Activated effector memory CD4-positive, alpha-beta T cell treated with anti-CD3 and anti-CD28 coated beads, Interleukin-2, amount 50 U/mL, for 16 hours (primary cell): ENCODE measurements around the gene CCL5.
"Not testable (repeated sequence)": the region's sequence is repeated elsewhere in the genome, so short reads cannot be mapped to it uniquely, and the experiment has no call there.

Experiments
- DNase-seq: peaks from one replicate; pipeline ENCODE4 v3.0.0-alpha.2; 2020

CCL5 gene

DNA sequence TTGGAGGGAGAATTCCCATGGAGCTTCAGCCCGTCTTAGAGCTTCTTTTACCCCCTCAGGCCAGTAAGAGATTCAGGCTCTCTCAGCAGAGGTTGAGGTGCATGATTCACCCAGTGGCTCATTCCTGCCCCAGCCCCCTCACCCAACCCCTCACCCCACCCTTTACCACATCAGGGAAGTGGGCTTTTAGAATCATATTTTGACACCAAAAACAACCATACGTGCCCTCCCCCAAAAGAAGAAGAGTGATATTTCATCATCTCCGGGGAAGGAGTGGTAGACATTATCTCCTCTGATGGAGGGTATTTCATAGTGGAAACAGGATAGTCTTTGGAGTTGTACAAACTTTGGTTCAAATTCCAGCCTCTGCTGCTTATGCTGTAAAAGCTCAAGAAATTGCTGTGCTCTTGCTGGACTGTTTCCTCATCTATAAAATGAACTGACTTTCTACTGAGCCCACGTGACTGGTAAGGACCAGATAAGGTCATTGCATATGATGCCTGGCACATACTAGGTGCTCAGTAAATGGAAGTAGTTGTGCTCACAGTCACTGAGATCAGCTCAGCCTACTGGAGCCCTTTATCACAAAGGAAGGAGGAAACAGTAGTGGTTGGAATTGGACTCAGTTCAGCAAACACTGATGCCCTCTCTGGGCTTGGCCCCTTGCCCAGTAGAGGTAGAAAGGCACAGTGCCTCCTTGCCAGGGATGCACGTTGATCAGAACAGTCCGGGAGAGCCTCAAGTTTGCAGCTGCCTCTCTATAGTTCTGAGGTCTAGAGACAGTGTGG is 18.3 kb upstream of the CCL5 start:
- DNase-seq = no peak

- not testable (repeated sequence) for DNase-seq
Measured at GRCh38 chr17:35897772-35898171, 17.6 kb upstream of the CCL5 start.

- DNase-seq = no peak
Measured at GRCh38 chr17:35895636-35896587, 15.8 kb upstream of the CCL5 start.

DNA sequence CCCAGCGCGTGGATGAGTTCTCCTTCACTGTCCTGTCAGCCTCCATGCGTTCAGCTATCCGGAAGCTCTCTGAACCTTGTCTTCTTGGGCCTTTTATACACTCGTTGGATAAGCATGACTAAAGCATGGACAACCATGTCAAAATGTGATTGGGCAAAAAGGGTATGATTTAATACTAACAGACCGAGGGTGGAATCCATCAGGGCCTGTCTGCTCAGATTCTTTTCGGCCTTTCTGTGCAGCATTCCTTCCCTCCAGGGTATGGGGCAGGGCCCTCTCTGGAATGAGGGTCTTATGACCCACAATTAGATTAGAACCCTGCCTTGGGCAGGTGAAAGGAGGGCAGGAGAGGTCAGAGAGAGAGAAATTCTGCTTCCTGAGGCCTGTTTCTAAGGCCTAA is 14.0 kb upstream of the CCL5 start:
- no peak for DNase-seq

DNA sequence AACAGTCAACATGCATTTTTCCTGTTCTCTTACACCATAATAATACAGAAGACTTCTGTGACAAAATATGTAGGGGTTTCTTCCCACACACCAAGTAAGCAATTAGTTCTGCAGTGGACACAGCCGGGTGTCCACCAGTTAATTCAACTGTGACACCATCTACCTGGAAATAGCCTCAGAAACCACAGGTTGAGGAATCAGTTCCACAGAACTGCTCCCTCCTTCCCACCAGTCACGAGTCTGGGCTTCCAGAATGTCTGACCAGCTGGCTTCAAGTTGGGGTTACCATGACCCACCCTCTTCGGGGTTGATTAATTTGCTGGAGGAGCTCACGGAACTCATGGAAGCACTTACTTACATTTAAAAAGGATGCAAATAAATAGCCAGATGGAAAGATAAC is 13.6 kb upstream of the CCL5 start:
- DNase-seq = no peak

- peak; percentile 80 for DNase-seq
Measured at GRCh38 chr17:35892091-35893035, 12.2 kb upstream of the CCL5 start.

DNA sequence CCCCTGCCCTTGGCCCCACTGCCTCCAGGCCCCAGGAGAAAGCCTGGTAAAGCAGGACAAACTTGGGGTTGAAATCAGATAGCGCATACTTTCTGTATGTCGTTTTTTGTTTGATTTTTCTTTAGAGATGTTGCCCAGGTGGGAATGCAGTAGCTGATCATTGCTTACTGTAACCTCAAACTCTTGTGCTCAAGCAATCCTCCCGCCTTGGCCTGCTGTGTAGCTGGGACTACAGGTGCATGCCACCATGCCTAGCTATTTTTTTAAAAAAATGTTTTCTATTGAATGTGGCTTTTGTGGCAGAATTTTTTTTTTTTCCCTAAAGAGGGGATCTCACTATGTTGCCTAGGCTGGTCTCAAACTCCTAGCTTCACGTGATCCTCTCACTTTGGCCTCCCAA is 11.1 kb upstream of the CCL5 start:
- DNase-seq = no peak

GRCh38 chr17:35890774-35891155 is 10.6 kb upstream of the CCL5 start:
- DNase-seq = peak; percentile 66

DNA sequence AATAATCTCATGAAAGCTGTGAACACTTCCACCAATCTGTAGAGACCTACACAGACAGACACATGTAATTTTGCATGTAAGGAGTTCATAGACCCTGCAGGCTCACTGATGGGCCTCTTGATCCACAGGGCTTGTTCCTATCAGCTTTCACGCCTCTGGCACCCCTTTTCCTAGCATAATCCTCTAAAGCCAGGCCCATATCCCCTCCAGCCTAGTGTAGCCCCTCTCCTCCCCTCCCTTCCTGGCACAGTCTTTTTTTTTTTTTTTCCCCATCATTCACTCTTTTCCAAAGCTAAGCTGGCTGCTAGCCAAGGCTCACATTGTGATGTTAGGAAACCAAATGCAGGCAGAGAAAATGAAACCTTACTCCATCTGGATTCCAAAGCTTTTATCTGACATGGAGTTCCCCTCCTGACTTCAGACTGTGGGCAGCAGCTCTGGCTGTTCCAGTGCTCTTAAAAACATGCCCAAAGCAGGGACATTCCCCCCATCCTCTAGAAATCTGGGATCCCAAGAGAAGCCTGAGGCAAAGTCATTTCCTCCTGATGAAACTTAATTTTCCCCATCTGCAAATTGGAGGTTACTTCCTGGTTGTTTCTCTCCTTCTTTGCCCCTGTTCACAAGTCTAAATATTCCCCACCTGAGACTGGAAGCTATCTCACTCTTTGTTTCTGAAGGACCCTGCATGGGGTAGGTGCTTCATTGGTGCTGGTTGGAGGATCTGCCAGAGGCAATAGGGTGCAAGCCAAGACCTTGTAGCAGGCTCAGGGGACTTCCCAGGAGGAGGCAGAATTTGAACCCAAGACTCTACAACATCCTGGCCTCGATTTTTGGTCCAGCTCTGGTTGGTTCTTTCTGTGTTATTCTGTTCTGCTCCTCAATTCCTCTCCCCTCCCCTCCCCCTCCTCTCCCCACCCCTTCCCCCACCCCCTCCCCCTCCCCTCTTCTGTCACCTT is 9.9 kb upstream of the CCL5 start:
- DNase-seq = no peak

GRCh38 chr17:35889241-35889640 is 9.1 kb upstream of the CCL5 start:
- DNase-seq = no peak

DNA sequence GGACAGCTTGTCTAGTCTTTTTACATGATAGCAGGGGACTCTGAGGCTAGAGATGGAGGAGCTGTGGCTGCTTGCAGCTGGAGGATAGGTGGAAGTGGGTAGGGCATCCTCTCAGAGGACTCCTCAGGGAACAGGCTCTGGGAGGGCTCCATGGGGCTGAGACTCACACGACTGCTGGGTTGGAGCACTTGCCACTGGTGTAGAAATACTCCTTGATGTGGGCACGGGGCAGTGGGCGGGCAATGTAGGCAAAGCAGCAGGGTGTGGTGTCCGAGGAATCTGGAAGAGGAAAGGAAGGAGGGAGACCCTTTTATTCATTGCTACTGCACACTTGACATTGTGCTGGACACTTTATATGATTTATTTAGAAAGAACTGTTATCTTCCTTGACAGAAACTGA is 1.8 kb downstream of the CCL5 start:
- DNase-seq = no peak

- no peak for DNase-seq
Measured at GRCh38 chr17:35877345-35878029, 2.7 kb downstream of the CCL5 start.

GRCh38 chr17:35876534-35876933 is 3.6 kb downstream of the CCL5 start:
- no peak for DNase-seq

DNA sequence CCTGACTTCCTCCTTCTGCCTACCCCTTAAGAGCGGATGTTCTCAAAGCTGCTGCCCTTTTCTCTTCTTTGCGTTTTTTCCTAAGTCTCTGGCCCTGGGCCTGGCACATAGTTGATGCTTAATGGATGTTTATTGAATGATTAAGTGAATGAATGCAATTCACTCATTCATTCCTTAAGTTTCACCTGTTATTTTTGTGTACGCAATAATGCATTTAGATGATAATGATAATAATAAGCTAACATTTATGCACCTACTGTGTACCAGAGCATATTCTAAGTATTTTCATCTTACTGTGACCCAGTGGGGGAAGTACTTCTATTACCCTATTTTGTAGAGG is 4.4 kb downstream of the CCL5 start:
- no peak for DNase-seq

DNA sequence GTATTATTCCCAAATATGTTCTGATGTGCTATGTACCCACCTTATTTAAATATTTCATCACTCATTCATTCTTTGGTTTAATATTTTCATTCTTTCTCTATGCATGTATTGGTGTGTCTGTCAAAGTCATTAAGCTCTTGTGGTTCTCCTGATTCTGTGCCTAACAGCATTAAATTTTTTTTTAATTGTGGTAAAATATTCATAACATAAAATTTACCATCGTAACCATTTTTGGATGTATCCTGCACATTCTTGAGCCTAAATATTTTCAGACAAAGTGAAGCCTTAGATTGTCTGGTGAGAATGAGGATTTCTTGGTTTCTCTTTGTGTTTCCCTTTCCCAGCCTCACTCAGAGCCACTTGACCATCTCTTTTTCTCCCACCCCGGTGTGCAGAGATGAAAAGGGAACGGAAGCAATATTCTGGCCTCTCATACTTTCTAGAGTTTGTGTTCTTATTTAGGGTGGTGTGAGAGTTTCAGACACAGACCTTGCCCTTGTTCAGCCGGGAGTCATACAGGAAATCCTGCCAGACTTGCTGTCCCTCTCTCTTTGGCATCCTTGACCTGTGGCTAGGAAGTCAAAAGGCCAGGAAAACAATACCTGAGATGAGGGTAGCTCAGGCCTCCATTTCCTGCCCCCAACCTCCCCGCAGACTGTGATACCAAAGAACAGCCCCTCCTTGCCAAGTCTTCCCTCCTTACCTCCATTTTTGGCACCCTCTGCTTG is 4.9 kb downstream of the CCL5 start:
- no peak for DNase-seq

GRCh38 chr17:35872196-35872980 is 7.8 kb downstream of the CCL5 start:
- DNase-seq = no peak

DNA sequence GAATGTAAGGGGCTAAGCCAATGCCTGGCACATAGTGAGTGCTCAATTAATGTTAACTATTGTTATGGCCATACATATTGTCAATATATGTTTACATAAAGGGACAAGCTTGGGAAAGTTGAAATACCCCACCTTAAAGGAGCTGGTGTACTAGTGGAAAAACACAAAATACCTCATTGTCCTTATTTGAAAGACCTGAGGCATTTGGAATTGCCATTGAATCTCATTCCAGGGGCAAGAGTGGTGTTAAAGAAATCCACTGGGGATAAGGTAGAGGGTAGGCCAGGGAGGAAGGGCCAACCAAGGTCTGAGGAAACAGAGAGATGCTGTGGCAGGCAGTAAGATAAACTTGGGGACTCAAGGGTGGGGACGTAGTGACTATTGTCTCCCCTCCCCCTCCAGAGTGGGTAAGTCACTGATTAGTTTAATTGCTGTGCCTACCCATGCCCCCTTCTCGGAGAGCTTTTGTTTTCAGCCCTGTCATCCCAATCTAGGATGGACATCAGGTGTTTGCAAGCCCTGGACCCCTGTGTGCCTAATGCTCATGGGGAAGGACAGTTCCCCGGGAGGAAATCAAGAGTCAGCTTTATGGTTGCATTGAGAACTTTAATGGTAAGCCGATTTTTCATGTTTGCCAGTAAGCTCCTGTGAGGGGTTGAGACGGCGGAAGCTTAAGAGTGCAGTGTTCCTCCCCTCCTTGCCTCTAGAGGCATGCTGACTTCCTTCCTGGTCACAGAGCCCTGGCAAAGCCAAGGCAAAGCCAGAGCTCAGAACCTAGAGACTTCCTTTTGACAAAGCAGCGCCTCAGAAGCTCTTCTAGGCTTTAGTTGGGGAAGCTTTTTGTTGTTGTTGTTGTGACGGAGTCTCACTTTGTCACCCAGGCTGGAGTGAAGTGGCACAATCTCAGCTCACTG is 9.0 kb downstream of the CCL5 start:
- DNase-seq = no peak

GRCh38 chr17:35868737-35869136 is 11.4 kb downstream of the CCL5 start, which contains the start of gene HEATR9:
HEATR9 (minus strand) TSS chr17:35868891; CDS start chr17:35868742, 149 bp downstream.
- no peak for DNase-seq
